ENCODE data around the gene POLA1. TPM values are rescaled to one million over a fixed set of nuclear protein-coding genes. Genes with fewer than 3 reads are reported as not detected.

POLA1 gene
- total RNA-seq, 4 donors from 2014 or later, result 10.1 to 15.3 (median 13.1) TPM

DNA sequence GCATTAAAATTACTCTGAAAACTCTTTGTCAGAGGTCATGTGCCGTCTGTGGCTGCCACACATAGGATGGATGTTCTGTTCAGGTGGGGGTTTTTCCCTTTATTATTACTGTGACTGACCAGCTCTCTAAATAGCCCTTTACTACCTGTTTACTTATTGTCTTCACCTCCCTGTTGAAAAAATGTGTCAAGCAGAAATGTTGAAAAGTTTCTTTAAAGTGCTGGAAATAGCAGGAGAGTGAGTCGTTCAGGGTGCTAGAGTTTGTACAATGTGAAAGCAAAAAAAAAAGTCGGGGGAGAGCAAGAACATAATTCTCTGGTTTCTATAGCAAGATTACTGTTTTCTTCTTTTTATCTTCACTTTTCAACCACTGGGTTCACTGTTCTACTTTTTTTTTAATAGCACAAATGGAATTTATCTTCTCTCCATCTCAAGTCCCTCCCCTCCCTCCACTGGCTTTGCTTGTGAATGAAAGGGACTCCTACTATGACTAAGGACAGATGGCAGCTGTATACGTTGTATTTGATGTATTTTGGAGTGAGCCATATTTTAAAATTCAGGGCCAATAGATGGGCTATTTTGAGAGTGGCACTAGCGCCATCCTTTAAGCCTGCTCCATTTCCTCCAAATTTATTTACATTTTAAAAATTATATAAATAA, 288.7 kb downstream of the POLA1 start:
- no peak overlapping the region for H3K4me3 ChIP-seq
- TF ChIP-seq, protein P1, sequence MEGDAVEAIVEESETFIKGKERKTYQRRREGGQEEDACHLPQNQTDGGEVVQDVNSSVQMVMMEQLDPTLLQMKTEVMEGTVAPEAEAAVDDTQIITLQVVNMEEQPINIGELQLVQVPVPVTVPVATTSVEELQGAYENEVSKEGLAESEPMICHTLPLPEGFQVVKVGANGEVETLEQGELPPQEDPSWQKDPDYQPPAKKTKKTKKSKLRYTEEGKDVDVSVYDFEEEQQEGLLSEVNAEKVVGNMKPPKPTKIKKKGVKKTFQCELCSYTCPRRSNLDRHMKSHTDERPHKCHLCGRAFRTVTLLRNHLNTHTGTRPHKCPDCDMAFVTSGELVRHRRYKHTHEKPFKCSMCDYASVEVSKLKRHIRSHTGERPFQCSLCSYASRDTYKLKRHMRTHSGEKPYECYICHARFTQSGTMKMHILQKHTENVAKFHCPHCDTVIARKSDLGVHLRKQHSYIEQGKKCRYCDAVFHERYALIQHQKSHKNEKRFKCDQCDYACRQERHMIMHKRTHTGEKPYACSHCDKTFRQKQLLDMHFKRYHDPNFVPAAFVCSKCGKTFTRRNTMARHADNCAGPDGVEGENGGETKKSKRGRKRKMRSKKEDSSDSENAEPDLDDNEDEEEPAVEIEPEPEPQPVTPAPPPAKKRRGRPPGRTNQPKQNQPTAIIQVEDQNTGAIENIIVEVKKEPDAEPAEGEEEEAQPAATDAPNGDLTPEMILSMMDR (IDR thresholded peaks at IDR 0.05), result no peak
- no peak for TF ChIP-seq POLR2AphosphoS5 (IDR thresholded peaks at IDR 0.05)
- no peak for TF ChIP-seq POLR2A (IDR thresholded peaks at IDR 0.05)
- no peak for TF ChIP-seq EP300 (IDR thresholded peaks at IDR 0.05)
- H3K9me3 ChIP-seq, result no peaks in the 10 kb centered on the region
- H3K27ac ChIP-seq, result no peak overlapping the region
- no peaks in the 10 kb centered on the region for H3K4me1 ChIP-seq
- no peaks in the 10 kb centered on the region for H3K36me3 ChIP-seq
- WGBS, result 70% methylated on average over 5 of the region's 5 CpGs
- no peaks in the 10 kb centered on the region for H3K27me3 ChIP-seq
- DNase-seq (ENCODE audit: low spot score in 2 of 2), result no peak

DNA sequence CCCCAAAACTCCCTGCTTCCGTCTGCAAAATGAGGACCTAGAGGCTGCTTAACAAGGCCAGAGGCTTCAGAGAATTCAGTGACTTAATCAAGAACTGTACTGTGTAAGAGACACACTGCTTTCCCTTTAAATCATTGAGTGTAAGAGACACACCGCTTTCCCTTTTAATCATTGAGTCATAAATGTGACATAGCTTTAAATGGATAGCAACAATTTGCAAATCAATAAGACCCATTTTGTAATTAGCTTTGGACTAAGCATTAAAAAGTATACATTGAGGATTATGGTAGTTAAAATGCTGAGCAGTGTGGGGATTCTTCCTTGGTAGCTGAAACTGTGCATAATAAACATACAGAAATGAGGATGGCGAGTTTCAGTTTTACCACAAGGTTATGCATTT, 290.2 kb downstream of the POLA1 start:
- Histone ChIP-seq H3K4me3 (no peak overlapping the region), H3K4me1 (no peaks in the 10 kb centered on the region), H3K36me3 (no peaks in the 10 kb centered on the region), H3K27ac (no peak overlapping the region), H3K9me3 (no peaks in the 10 kb centered on the region), H3K27me3 (no peaks in the 10 kb centered on the region)
- TF ChIP-seq, protein P1 (IDR thresholded peaks at IDR 0.05), result no peak
- TF ChIP-seq EP300 (IDR thresholded peaks at IDR 0.05) (no peak), POLR2A (IDR thresholded peaks at IDR 0.05) (no peak), POLR2AphosphoS5 (IDR thresholded peaks at IDR 0.05) (no peak)
- 79% methylated on average over 3 of the region's 3 CpGs for WGBS
- DNase-seq (ENCODE audit: low spot score in 2 of 2), result no peak

DNA sequence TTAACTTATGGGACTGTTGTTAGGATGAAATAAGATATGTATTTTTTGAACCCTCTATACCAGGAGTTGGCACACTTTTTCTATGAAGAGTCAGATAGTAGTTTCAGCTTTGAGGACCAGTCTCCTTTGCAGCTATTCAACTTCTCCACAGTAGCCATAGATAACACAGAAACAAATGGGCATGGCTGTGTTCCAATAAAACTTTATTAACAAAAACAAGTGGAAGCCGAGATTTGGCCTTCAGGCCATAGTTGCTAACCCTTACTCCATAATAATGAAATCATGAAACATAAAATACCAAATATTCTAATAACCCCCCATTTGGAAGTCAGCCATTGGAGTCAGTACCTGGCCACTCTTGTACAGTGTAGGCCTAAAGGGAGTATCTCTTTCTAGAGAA, 291.4 kb downstream of the POLA1 start:
- Histone ChIP-seq H3K9me3 (no peaks in the 10 kb centered on the region), H3K36me3 (no peaks in the 10 kb centered on the region), H3K27ac (no peak overlapping the region), H3K4me3 (no peak overlapping the region), H3K4me1 (no peaks in the 10 kb centered on the region), H3K27me3 (no peaks in the 10 kb centered on the region)
- WGBS, result 92% methylated on average over 1 of the region's 1 CpG
- no peak for DNase-seq (ENCODE audit: low spot score in 2 of 2)
- TF ChIP-seq, protein P1 (IDR thresholded peaks at IDR 0.05), result no peak
- no peak for TF ChIP-seq POLR2AphosphoS5 (IDR thresholded peaks at IDR 0.05)
- TF ChIP-seq POLR2A (IDR thresholded peaks at IDR 0.05), result no peak
- no peak for TF ChIP-seq EP300 (IDR thresholded peaks at IDR 0.05)

DNA sequence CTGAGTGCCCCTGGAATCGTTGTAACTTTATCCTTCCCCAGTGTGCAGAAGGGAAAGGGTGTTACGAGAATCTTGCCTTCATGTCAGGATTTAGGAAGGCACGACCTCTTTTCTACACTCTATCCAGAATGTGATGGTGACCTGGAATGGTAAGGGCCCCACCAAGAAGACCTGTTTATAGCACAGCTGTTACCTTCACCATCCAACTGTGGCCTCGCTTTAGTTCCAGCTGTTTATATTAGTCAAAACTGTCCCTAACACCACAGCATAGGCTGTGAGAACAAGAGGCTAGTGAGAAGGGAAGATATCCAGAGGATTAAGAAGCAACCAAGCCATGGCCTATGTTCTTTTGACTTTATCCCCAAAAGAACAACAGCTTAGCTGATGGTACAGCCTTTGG, 294.0 kb downstream of the POLA1 start:
- H3K4me3 ChIP-seq, result no peak overlapping the region
- no peak for DNase-seq (ENCODE audit: low spot score in 2 of 2)
- 72% methylated on average over 4 of the region's 4 CpGs for WGBS
- H3K27ac ChIP-seq, result no peak overlapping the region
- no peaks in the 10 kb centered on the region for H3K36me3 ChIP-seq
- TF ChIP-seq, protein P1 (IDR thresholded peaks at IDR 0.05), result no peak
- TF ChIP-seq POLR2A (IDR thresholded peaks at IDR 0.05) (no peak), POLR2AphosphoS5 (IDR thresholded peaks at IDR 0.05) (no peak), EP300 (IDR thresholded peaks at IDR 0.05) (no peak)
- H3K9me3 ChIP-seq, result no peaks in the 10 kb centered on the region
- no peaks in the 10 kb centered on the region for H3K27me3 ChIP-seq
- H3K4me1 ChIP-seq, result no peaks in the 10 kb centered on the region

DNA sequence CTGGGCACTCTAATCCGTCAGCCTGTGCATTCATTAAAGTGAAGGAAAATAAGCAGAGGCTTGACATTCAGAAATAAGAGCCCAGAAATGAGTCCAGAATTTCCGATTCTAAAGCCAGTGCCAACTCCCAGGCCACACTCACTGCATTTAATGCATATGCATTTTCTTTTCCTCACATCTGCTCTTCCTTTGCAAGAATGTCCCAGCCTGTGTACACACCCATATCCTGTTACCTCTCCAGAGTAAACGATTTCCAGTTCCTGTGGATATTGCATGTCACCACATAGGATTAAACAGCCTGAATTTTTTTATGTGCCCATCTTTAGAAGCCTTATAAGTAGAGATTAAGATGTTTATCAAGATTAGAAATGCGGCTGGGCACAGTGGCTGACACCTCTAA, 294.6 kb downstream of the POLA1 start:
- Histone ChIP-seq H3K4me3 (no peak overlapping the region), H3K27me3 (no peaks in the 10 kb centered on the region), H3K9me3 (no peaks in the 10 kb centered on the region), H3K27ac (no peak overlapping the region), H3K4me1 (no peaks in the 10 kb centered on the region), H3K36me3 (no peaks in the 10 kb centered on the region)
- no peak for DNase-seq (ENCODE audit: low spot score in 2 of 2)
- 69% methylated on average over 4 of the region's 4 CpGs for WGBS
- TF ChIP-seq POLR2AphosphoS5 (IDR thresholded peaks at IDR 0.05), result no peak
- no peak for TF ChIP-seq POLR2A (IDR thresholded peaks at IDR 0.05)
- TF ChIP-seq EP300 (IDR thresholded peaks at IDR 0.05), result no peak
- TF ChIP-seq, protein P1 (IDR thresholded peaks at IDR 0.05), result no peak
